Keratinocyte (primary cell): ENCODE measurements around the gene ZNF627. TPM values are rescaled to one million over a fixed set of nuclear protein-coding genes. Genes with fewer than 3 reads are reported as not detected.
"Not testable (repeated sequence)": the region's sequence is repeated elsewhere in the genome, so short reads cannot be mapped to it uniquely, and the experiment has no call there.

Experiments
- DNase-seq: peaks from one replicate; pipeline ENCODE4 v3.0.0-alpha.2; 2011; ENCODE audit warnings: low read depth, missing footprints, low spot score
- FAIRE-seq: peaks from 2 replicates; lab custom pipeline; 2011; peaks lifted over from hg19 to GRCh38; lab: Jason Lieb, UNC
- H2AFZ ChIP-seq: 2 replicates; pipeline ENCODE4 v1.6.0; 2012; ENCODE audit warnings: low read length, control low read depth, inconsistent platforms; ENCODE audit not compliant: control insufficient read depth
- H3K27ac ChIP-seq: 2 replicates; pipeline ENCODE4 v1.5.1; 2011; ENCODE audit warnings: low read length; ENCODE audit not compliant: control insufficient read depth, insufficient read depth
- H3K27me3 ChIP-seq: 3 replicates; pipeline ENCODE4 v1.6.0; 2011; ENCODE audit warnings: low read length; ENCODE audit not compliant: control insufficient read depth, insufficient read depth; ENCODE audit errors: extremely low read depth
- H3K36me3 ChIP-seq, 2 experiments: 2 replicates in 1 of 2; 3 replicates in 1 of 2; pipeline ENCODE4 v1.5.1; 2011; ENCODE audit warnings: low read length in 2 of 2, mild to moderate bottlenecking in 1 of 2; ENCODE audit not compliant: control insufficient read depth in 2 of 2, insufficient read depth in 2 of 2; ENCODE audit errors: extremely low read depth in 1 of 2
- H3K4me1 ChIP-seq: 3 replicates; pipeline ENCODE4 v1.5.1; 2011; ENCODE audit warnings: low read length; ENCODE audit not compliant: control insufficient read depth, insufficient read depth; ENCODE audit errors: extremely low read depth
- H3K4me2 ChIP-seq: 3 replicates; pipeline ENCODE4 v1.6.0; 2011; ENCODE audit warnings: low read depth, low read length; ENCODE audit not compliant: control insufficient read depth, insufficient read depth; ENCODE audit errors: extremely low read depth
- H3K4me3 ChIP-seq, 3 experiments: fragments of 200-600 bp in 1 of 3; sonication (generic) in 1 of 3; 2 replicates in 2 of 3; 3 replicates in 1 of 3; pipeline ENCODE4 v1.5.1; 2011 to 2016; ENCODE audit warnings: low read length in 3 of 3, mild to moderate bottlenecking in 3 of 3, control low read depth in 2 of 3, inconsistent platforms in 1 of 3, low read depth in 1 of 3, mixed read lengths in 1 of 3, mixed run types in 1 of 3, moderate library complexity in 1 of 3; ENCODE audit not compliant: control insufficient read depth in 2 of 3, insufficient read depth in 2 of 3; ENCODE audit errors: extremely low read depth in 1 of 3
- H3K79me2 ChIP-seq: 2 replicates; pipeline ENCODE4 v1.6.0; 2012; ENCODE audit warnings: low read length; ENCODE audit not compliant: control insufficient read depth, insufficient read depth
- H3K9ac ChIP-seq: 3 replicates; pipeline ENCODE4 v1.6.0; 2011; ENCODE audit warnings: low read length; ENCODE audit not compliant: control insufficient read depth, insufficient read depth; ENCODE audit errors: extremely low read depth
- H3K9me1 ChIP-seq: 3 replicates; pipeline ENCODE4 v1.6.0; 2011; ENCODE audit warnings: low read length; ENCODE audit not compliant: control insufficient read depth, insufficient read depth; ENCODE audit errors: extremely low read depth
- H3K9me3 ChIP-seq: 2 replicates; pipeline ENCODE4 v1.5.1; 2012; ENCODE audit warnings: low read depth, low read length; ENCODE audit not compliant: control insufficient read depth
- H4K20me1 ChIP-seq: 3 replicates; pipeline ENCODE4 v1.6.0; 2011; ENCODE audit warnings: low read length; ENCODE audit not compliant: control insufficient read depth, insufficient read depth; ENCODE audit errors: extremely low read depth
- CTCF ChIP-seq, 3 experiments: IDR thresholded peaks in 1 of 3; conservative IDR thresholded peaks in 1 of 3; optimal IDR thresholded peaks in 1 of 3; 2 replicates in 2 of 3; 3 replicates in 1 of 3; pipeline versions ENCODE3 to v1.5.1; 2011; ENCODE audit warnings: low read length in 3 of 3, mild to moderate bottlenecking in 3 of 3, moderate library complexity in 2 of 3, control low read depth in 1 of 3, inconsistent platforms in 1 of 3; ENCODE audit not compliant: insufficient read depth in 2 of 3; ENCODE audit errors: extremely low read depth in 1 of 3
- EZH2 ChIP-seq: IDR thresholded peaks from one replicate; pipeline ENCODE4 v1.6.1; 2012; ENCODE audit warnings: inconsistent platforms, mild to moderate bottlenecking, low read length, moderate library complexity
- dilution Hi-C: fragments of 300-500 bp; cut with MboI; formaldehyde crosslinking; loops from one replicate; pipeline ENCODE4 v1.7.0; 2020; ENCODE audit warnings: low sequenced_read_pairs; ENCODE audit not compliant: extremely low pct_ligation_motif_present
- polyA plus RNA-seq, 5 experiments: library from polyadenylated mRNA; depleted of rRNA in 3 of 5; stranded (reverse) in 3 of 5; stranded (forward) in 1 of 5; unstranded in 1 of 5; fragments of >200 nt; gene quantifications; 1 replicate in 1 of 5; 2 replicates in 3 of 5; 3 replicates in 1 of 5; pipeline versions ENCODE4 v1.2.1 to v1.2.3, GENCODE V29; 2011 to 2012; ENCODE audit warnings: missing spikeins in 2 of 5, low read depth in 1 of 5, low replicate concordance in 1 of 5

The ZNF627 gene
- polyA plus RNA-seq, 1 donor (not counting 4 experiments of a cell fraction or from before 2014, with no cell fraction given), result 8.5 TPM

DNA sequence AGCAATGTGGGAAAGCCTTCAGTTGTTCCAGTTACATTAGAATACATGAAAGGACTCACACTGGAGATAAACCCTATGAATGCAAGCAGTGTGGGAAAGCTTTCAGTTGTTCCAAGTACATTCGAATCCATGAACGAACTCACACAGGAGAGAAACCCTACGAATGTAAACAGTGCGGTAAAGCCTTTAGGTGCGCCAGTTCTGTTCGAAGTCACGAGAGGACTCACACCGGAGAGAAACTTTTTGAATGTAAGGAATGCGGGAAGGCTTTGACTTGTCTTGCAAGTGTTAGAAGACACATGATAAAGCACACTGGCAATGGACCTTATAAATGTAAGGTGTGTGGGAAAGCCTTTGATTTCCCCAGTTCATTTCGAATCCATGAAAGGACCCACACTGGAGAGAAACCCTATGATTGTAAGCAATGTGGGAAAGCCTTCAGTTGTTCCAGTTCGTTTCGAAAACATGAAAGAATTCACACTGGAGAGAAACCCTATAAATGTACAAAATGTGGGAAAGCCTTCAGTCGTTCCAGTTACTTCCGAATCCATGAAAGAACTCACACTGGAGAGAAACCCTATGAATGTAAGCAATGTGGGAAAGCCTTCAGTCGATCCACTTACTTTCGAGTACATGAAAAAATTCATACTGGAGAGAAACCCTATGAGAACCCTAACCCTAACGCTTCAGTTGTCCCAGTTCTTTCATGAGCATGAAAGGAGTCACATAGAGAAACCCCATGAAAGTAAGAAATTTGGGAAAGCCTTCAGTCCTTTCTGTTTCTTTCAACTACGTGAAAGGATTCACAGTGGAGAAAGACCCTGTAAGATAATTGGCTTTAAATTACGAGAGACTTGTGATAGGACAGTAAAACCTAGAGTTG is 20.1 kb downstream of the ZNF627 start:
- dilution Hi-C loops, result no loop called here
- no peak overlapping the region for H3K4me2 ChIP-seq
- no peak for FAIRE-seq
- H3K4me1 ChIP-seq, result no peaks in the 10 kb centered on the region
- no peak overlapping the region for H3K4me3 ChIP-seq
- H2AFZ ChIP-seq, result no peak overlapping the region
- H3K79me2 ChIP-seq, result peaks cover 4% of the 10 kb centered on the region
- no peak for DNase-seq
- peaks cover 21% of the 10 kb centered on the region for H3K9me3 ChIP-seq
- no peaks in the 10 kb centered on the region for H3K9me1 ChIP-seq
- H4K20me1 ChIP-seq, result no peaks in the 10 kb centered on the region
- peaks cover 25 to 33% of the 10 kb centered on the region in 2 experiments for H3K36me3 ChIP-seq
- TF ChIP-seq EZH2 (no peak), CTCF (optimal IDR thresholded peaks at IDR 0.05 in 1 of 3, IDR thresholded peaks at IDR 0.05 in 1 of 3, conservative IDR thresholded peaks at IDR 0.05 in 1 of 3; ENCODE audit: extremely low read depth in 1 of 3, insufficient read depth in 2 of 3, low read length in 3 of 3) (no peak)
- no peak overlapping the region for H3K27ac ChIP-seq
- H3K27me3 ChIP-seq, result no peaks in the 10 kb centered on the region
- H3K9ac ChIP-seq, result no peak overlapping the region

DNA sequence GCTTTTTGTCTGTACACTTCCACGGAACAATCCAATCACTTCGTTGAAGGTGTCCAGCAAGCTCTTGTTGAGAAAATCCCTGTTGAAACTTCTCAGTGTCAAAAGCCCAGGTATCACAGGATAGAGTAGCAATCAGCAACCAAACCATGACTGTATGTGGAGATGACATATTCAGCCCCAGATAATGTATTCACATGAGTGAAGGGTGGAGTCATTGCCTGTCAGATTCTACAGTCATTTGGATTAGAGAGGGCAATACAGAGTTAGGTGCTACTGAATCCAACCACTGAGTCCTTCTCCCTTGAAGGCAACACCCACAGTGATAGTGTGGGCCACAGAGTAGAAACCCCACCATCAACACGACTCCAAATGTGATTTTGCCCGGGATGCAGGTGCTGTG is 23.3 kb downstream of the ZNF627 start:
- dilution Hi-C loops, result no loop called here
- peaks cover 24 to 26% of the 10 kb centered on the region in 2 experiments for H3K36me3 ChIP-seq

DNA sequence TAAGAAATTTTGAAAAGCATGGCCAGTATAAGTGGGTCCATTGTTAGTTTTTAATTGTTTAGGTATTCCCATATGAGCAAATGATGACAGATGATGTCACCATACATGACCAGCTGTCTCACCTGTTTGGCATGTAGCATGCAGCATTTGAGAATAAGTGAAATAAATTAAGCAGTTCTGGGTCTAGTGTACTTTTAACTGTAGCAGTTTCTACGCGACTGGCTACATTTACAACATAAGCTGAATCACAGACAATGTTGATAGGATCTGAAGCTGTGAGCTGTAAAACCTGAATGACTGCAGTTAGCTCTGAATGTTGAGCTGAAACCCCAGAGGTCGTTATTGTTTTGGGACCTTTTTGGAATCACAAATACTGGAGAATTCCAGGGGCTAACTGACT is 25.1 kb downstream of the ZNF627 start:
- H3K27me3 ChIP-seq, H3K27ac ChIP-seq: not testable (repeated sequence)

More for the DNA sequence above, 23.3 kb downstream of the ZNF627 start:
- no peaks in the 10 kb centered on the region for H3K27me3 ChIP-seq
- no peak for TF ChIP-seq CTCF (optimal IDR thresholded peaks at IDR 0.05 in 1 of 3, IDR thresholded peaks at IDR 0.05 in 1 of 3, conservative IDR thresholded peaks at IDR 0.05 in 1 of 3; ENCODE audit: extremely low read depth in 1 of 3, insufficient read depth in 2 of 3, low read length in 3 of 3)
- no peak for TF ChIP-seq EZH2
- peaks cover 11% of the 10 kb centered on the region for H3K4me1 ChIP-seq
- no peak overlapping the region for H3K9ac ChIP-seq
- H3K9me3 ChIP-seq, result peaks cover 21% of the 10 kb centered on the region
- no peak overlapping the region for H3K4me2 ChIP-seq
- H3K27ac ChIP-seq, result no peak overlapping the region
- peaks cover 2% of the 10 kb centered on the region for H3K79me2 ChIP-seq
- H2AFZ ChIP-seq, result no peak overlapping the region
- H4K20me1 ChIP-seq, result no peaks in the 10 kb centered on the region
- no peak for FAIRE-seq
- DNase-seq, result no peak
- H3K4me3 ChIP-seq, result no peak overlapping the region
- no peaks in the 10 kb centered on the region for H3K9me1 ChIP-seq

More for the DNA sequence above, 25.1 kb downstream of the ZNF627 start:
- H2AFZ ChIP-seq, FAIRE-seq, DNase-seq, H3K9me1 ChIP-seq, H3K4me3 ChIP-seq, dilution Hi-C loops, H3K4me2 ChIP-seq, H3K9ac ChIP-seq, H3K79me2 ChIP-seq, H4K20me1 ChIP-seq: not testable (repeated sequence)
- Histone ChIP-seq H3K9me3 (peaks cover 10% of the 10 kb centered on the region), H3K4me1 (peaks cover 11% of the 10 kb centered on the region), H3K36me3 (peaks cover 11 to 15% of the 10 kb centered on the region in 2 experiments)
